GM12892 (cell line): ENCODE results near the gene SPARC.
"Not testable (repeated sequence)": the region's sequence is repeated elsewhere in the genome, so short reads cannot be mapped to it uniquely, and the experiment has no call there.

Experiments
- DNase-seq: peaks from one replicate; pipeline ENCODE4 v3.0.0; 2011; ENCODE audit not compliant: insufficient read length
- FAIRE-seq: peaks from 2 replicates; lab custom pipeline; 2011; peaks lifted over from hg19 to GRCh38; lab: Jason Lieb, UNC
- POLR2A ChIP-seq: IDR thresholded peaks from 2 replicates; pipeline ENCODE4 v1.6.1; 2011; ENCODE audit warnings: low read depth, low read length, control low read depth
- POLR2AphosphoS5 ChIP-seq: IDR thresholded peaks from 2 replicates; pipeline ENCODE4 v1.6.1; 2011; ENCODE audit warnings: low read depth, low read length, control low read depth
- TAF1 ChIP-seq: IDR thresholded peaks from 2 replicates; pipeline ENCODE4 v1.6.1; 2011; ENCODE audit warnings: low read depth, mild to moderate bottlenecking, control low read depth, low read length, borderline replicate concordance

Gene SPARC

DNA sequence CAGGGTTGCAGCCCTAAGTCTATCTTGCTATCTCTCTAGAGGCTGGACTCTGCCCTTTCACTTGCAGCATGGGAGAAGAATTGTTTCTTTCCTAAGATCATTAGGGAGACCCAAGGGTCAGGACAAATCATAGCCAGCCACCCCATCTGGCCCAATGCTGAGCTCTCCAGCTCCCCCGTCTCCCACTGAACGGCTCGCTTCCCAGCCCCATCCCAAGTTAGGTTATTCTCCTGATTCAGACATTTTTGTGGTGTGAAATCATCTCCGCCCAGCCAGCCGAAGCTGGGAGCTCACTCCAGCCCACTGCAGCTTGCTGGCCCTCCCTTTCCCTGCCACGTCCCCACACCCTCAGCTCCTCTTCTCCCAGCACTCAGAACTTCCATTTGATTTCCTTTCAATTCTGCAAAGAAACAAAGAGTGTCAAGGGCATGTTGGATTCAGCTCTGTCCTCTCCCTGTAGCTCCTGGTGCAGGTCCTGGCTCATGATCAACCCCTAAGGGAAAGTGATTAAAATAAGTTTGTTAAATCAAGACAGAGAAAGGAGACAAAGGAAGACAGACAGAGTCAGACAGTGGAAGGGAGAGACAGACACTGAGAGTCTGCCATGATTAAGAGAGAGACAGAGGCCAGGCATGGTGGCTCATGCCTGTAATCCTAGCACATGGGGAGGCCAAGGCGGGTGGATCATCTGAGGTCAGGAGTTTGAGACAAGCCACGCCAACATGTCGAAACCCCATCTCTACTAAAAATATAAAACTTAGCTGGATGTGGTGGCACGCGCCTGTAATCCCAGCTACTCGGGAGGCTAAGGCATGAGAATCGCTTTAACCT lies 12.6 kb upstream of the SPARC start:
- no peak for FAIRE-seq
- DNase-seq: no peak
- no peak for TF ChIP-seq TAF1
- no peak for TF ChIP-seq POLR2A
- TF ChIP-seq POLR2AphosphoS5: no peak

- not testable (repeated sequence) for FAIRE-seq, DNase-seq
Observed at GRCh38 chr5:151698081-151698480, 11.4 kb upstream of the SPARC start.

DNA sequence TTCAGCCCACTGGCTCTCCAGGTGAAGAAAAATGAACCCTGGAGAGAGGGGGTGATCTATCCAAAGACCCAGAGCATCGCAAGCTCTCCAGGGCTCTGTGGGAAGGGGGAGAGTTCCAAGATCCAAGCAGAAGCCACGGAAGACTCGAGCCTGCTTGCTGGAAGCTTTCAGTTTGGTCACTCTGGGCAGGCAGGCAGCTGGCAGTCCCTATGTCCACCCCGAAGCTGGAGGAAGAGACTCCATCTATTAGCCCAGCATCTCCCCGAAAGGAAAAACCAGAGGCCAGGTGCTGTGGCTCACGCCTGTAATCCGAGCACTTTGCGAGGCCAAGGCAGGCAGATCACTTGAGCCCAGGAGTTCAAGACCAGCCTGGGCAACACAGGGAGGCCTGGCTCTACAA lies 10.7 kb upstream of the SPARC start:
- no peak for DNase-seq
- TF ChIP-seq POLR2A: no peak
- TF ChIP-seq POLR2AphosphoS5: no peak
- TF ChIP-seq TAF1: no peak
- no peak for FAIRE-seq

GRCh38 chr5:151696470-151697061 lies 9.9 kb upstream of the SPARC start:
- no peak for FAIRE-seq
- DNase-seq: no peak
- TF ChIP-seq POLR2A: no peak
- TF ChIP-seq POLR2AphosphoS5: no peak
- no peak for TF ChIP-seq TAF1

DNA sequence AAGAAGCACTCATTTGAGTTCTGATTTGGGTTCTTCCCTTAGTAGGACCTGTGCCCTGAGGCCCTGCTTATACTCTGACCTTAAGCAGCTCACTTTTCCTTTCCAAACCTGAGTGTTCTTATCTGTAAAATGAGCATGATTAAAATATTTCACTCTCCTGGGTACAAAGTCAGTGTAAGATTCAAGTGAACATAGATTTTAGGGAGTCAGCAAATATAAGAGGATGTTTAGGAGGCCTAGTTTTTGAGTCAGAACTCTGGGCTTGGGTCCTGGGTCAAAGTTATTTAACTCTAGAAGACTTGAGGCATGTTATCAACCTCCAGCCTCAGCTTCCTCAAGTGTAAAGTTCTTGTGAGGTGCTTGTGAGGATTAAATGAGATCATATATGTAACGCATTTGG lies 8.7 kb upstream of the SPARC start:
- DNase-seq (no peak), FAIRE-seq (no peak)
- TF ChIP-seq POLR2A (no peak), TAF1 (no peak), POLR2AphosphoS5 (no peak)

GRCh38 chr5:151694035-151694485 lies 7.3 kb upstream of the SPARC start:
- no peak for TF ChIP-seq POLR2AphosphoS5
- TF ChIP-seq TAF1: no peak
- TF ChIP-seq POLR2A: no peak
- no peak for FAIRE-seq
- no peak for DNase-seq

DNA sequence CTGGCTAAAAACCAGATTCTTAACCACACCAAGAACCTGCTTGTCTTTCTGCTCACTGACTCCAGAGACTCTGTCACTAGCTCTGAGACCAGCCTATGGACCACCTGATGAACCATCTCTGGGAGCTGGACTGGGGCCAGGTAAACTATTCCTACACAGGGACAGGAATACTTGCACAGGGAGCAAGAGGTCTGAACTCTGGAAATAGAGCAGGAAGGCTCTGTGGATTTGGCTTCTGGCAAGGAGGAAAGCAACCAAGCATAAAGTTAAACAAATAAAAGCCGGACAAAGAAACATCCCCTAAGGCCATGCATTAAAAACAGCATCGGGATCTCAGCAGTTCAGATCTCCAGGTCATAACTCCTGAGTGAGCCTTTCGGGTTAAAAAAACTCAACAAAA lies 5.6 kb upstream of the SPARC start:
- DNase-seq: no peak
- TF ChIP-seq TAF1 (no peak), POLR2AphosphoS5 (no peak), POLR2A (no peak)
- FAIRE-seq: no peak

GRCh38 chr5:151691706-151692105 lies 5.0 kb upstream of the SPARC start:
- FAIRE-seq (no peak), DNase-seq (no peak)
- TF ChIP-seq POLR2AphosphoS5: no peak
- no peak for TF ChIP-seq TAF1
- no peak for TF ChIP-seq POLR2A

GRCh38 chr5:151689591-151689990 lies 2.9 kb upstream of the SPARC start:
- not testable (repeated sequence) for DNase-seq, FAIRE-seq

- no peak for FAIRE-seq
- TF ChIP-seq TAF1 (no peak), POLR2A (no peak), POLR2AphosphoS5 (no peak)
Observed at GRCh38 chr5:151688436-151688835, 1.7 kb upstream of the SPARC start.

DNA sequence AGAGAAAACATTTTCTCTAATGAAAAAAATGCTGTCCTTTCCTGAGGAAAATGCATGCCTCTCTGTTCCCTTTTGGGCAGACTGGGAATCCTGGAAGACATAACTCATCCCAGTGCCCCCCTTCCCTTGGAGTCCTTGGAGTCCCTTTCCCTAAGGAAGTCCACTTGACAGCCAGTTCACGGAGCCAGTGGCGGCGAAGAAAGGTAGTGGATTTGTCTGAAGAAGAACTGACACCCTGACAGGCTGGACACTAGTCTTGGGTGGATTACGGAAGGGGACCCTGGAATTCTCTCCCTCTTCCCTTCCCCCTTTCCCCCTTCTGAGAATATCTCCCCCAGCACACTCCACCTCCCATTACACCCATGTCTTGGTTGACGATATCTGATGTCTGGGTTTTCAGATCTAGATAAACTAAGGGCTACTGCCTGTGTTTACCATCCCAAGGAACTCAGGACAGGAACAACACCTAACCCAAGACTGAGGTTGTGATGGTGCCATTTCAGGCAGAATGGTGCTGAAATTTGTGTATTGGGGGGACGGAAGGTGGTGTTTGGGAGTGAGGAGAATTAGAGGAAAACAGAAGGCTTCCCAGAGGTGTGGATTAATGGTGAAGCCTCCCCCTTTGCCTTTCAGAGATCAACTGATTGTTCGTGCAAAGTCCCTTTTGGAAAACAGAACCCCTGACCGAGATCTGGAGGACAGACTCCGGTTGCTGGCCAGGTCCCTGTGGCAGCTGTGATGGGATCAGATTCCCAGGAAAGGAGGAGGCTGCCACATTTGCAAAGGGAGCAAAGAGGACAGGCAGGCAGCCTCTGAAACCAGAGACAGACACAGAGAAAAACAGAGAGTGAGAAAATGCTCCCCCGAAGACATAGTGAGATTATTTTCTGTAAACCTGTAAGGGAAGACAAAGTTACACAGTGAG lies 704 bp downstream of the SPARC start:
- no peak for FAIRE-seq
- DNase-seq: no peak

More at GRCh38 chr5:151688436-151688835, 1.7 kb upstream of the SPARC start:
- DNase-seq: no peak

More for the DNA sequence above, 704 bp downstream of the SPARC start:
- TF ChIP-seq TAF1 (no peak), POLR2AphosphoS5 (no peak), POLR2A (no peak)
